ENCODE measurements around the gene AASS. TPM values are rescaled to one million over a fixed set of nuclear protein-coding genes. Genes with fewer than 3 reads are reported as not detected.

The AASS gene
- total and polyA plus RNA-seq, 10 of the 15 experiments (the other 5 are each of a cell fraction or from before 2014, with no cell fraction given): 0.09 to 8.0 (median 0.39) TPM

DNA sequence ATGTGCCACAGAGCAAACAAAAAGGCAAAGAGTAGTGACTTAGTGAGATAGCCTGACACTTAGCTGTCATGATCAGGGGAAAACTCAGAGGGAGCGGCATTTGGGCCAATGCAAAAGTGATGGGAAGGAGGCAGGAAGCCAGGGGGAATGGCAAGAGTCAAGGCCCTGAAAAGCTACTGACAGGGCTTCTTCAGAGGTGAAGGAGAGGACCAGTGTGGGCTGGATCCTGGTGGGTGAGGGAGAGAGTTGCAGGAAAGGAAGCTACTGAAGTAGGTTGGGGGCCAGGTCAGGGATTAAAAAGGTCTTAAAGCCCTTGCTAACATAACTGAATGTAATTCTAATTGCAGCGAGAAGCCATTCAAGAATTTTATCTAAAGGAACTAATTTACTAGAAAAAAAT is 117.0 kb downstream of the AASS start:
- intact Hi-C loops (cut with micrococcal nuclease; ENCODE audit: unreplicated experiment): no loop called here
- no peak for DNase-seq (ENCODE audit: low read depth, low spot score)
- no peaks in the 10 kb centered on the region for H3K36me3 ChIP-seq (ENCODE audit: control insufficient read depth in 2 of 2, insufficient read depth in 2 of 2, low read length in 1 of 2)
- H3K9ac ChIP-seq (ENCODE audit: control insufficient read depth, insufficient read depth, low read length): no peak overlapping the region
- H2AFZ ChIP-seq (ENCODE audit: control insufficient read depth, low read depth, low read length): no peak overlapping the region
- H3K4me3 ChIP-seq: no peak overlapping the region
- H3K9me3 ChIP-seq (replicated peaks; ENCODE audit: control insufficient read depth, insufficient read depth, low read length): no peaks in the 10 kb centered on the region
- H3K27ac ChIP-seq (ENCODE audit: control insufficient read depth, insufficient read depth): no peak overlapping the region
- H3K4me1 ChIP-seq (ENCODE audit: control insufficient read depth, insufficient read depth, low read length): no peaks in the 10 kb centered on the region
- RAD21 ChIA-PET (ENCODE audit: unreplicated experiment): no interaction called here
- H4K20me1 ChIP-seq (ENCODE audit: control insufficient read depth, insufficient read depth): no peaks in the 10 kb centered on the region
- CTCF ChIA-PET: interaction anchor here (1.6 kb wide), 1 partner anchor 33 kb away, joined by 4 read pairs; no protein-coding TSS in a partner anchor
- WGBS (ENCODE audit: insufficient coverage, insufficient replicate concordance, low lambda C conversion rate, missing lambda C conversion rate): 35% methylated on average over 2 of the region's 2 CpGs
- H3K4me2 ChIP-seq (ENCODE audit: control insufficient read depth, insufficient read depth): no peak overlapping the region
- POLR2A ChIA-PET: no interaction called here
- SMC1A ChIA-PET (ENCODE audit: uncharacterized antibody, unreplicated experiment): no interaction called here
- no peaks in the 10 kb centered on the region; a peak in 1 of 4 replicates for H3K27me3 ChIP-seq (replicated peaks in 1 of 2; ENCODE audit: control insufficient read depth in 2 of 2, insufficient read depth in 2 of 2, low read length in 1 of 2)
- H3K79me2 ChIP-seq (ENCODE audit: control insufficient read depth, insufficient read depth, low read length): no peaks in the 10 kb centered on the region
- in situ Hi-C loops (cut with MboI): no loop called here
- FAIRE-seq: no peak
- no peak for ATAC-seq
- TF ChIP-seq DPF2 (IDR thresholded peaks at IDR 0.05) (no peak), ZNF384 (IDR thresholded peaks at IDR 0.05; ENCODE audit: borderline replicate concordance, low read depth, low read length) (no peak), POLR2AphosphoS2 (IDR thresholded peaks at IDR 0.05; ENCODE audit: low read depth, low read length) (no peak), POLR2AphosphoS5 (IDR thresholded peaks at IDR 0.05; ENCODE audit: low read length) (no peak)
- BruUV-seq (replicated peaks): no TSS peak

Small RNAs within 50 kb of the gene (small RNA-seq; reads per million reads assigned to genes)
- gene RNU7-154P: not detected

Other genes with a start within 250 kb of the AASS start
- not detected in 2 replicates for gene FEZF1, start 160.5 kb upstream of the AASS start, total RNA-seq (2014; rRNA removed)
- gene FEZF1, start 160.5 kb upstream of the AASS start, total RNA-seq (2014; rRNA removed; fragmentation: Illumina TruSeq; extraction: Trizol): not detected in 2 replicates
- gene FEZF1, start 160.5 kb upstream of the AASS start, total RNA-seq (2021): not detected in 2 replicates
- not detected in 2 replicates for gene FEZF1, start 160.5 kb upstream of the AASS start, polyA plus RNA-seq (2011; rRNA removed)
- not detected in 2 replicates for gene FEZF1, start 160.5 kb upstream of the AASS start, polyA plus RNA-seq (2014; fragmentation: Illumina TruSeq; extraction: Trizol)
- not detected for gene FEZF1, start 160.5 kb upstream of the AASS start, polyA plus RNA-seq (2014; fragmentation: Nextera tagmentation; extraction: Ambion mirVana)
- gene FEZF1, start 160.5 kb upstream of the AASS start, polyA plus RNA-seq (2014; rRNA removed): not detected in 2 replicates
- gene FEZF1, start 160.5 kb upstream of the AASS start, polyA plus RNA-seq (2016; fragmentation: Nextera tagmentation; extraction: Ambion mirVana): not detected

Data from GM12878 (cell line).